Esophagus muscularis mucosa (tissue), 4 donors: ENCODE results near the gene MEIS3. TPM values are rescaled to one million over a fixed set of nuclear protein-coding genes. Genes with fewer than 3 reads are reported as not detected.
"Not testable (repeated sequence)": the region's sequence is repeated elsewhere in the genome, so short reads cannot be mapped to it uniquely, and the experiment has no call there.

Experiments used
- DNase-seq: peaks from one replicate; pipeline ENCODE4 v3.0.0-alpha.2; 2017; ENCODE audit errors: extremely low spot score
- H3K27ac ChIP-seq, 4 donors: fragments of 200-600 bp; sonication (generic); replicated peaks in 1 of 4; 1 replicate in 3 of 4; 2 replicates in 1 of 4; pipeline ENCODE4 v1.5.1; 2016 to 2019; ENCODE audit warnings: mild to moderate bottlenecking in 1 of 4
- H3K27me3 ChIP-seq, 4 donors: fragments of 200-600 bp; sonication (generic); one replicate each; pipeline versions ENCODE4 v1.5.1 to v1.6.0; 2016 to 2019
- H3K36me3 ChIP-seq, 4 donors: fragments of 200-600 bp; sonication (generic); one replicate each; pipeline ENCODE4 v1.5.1; 2016 to 2019
- H3K4me1 ChIP-seq, 4 donors: fragments of 200-600 bp; sonication (generic); one replicate each; pipeline ENCODE4 v1.5.1; 2016 to 2019
- H3K4me3 ChIP-seq, 4 donors: fragments of 200-600 bp; sonication (generic); 1 replicate in 2 of 4; 2 replicates in 2 of 4; pipeline ENCODE4 v1.5.1; 2016 to 2019; ENCODE audit warnings: mild to moderate bottlenecking in 4 of 4, moderate library complexity in 1 of 4
- H3K9me3 ChIP-seq, 4 donors: fragments of 200-600 bp; sonication (generic); 1 replicate in 3 of 4; 2 replicates in 1 of 4; pipeline ENCODE4 v1.5.1; 2016 to 2019
- CTCF ChIP-seq, 3 experiments: fragments of 200-600 bp in 2 of 3; fragments of 450-650 bp in 1 of 3; sonication (generic) in 2 of 3; IDR thresholded peaks; one replicate each; pipeline ENCODE4 v1.5.1; 2017 to 2019; ENCODE audit warnings: antibody characterized with exemption in 3 of 3, mild to moderate bottlenecking in 2 of 3, moderate library complexity in 1 of 3
- EP300 ChIP-seq: sonication (generic); formaldehyde crosslinking; IDR thresholded peaks from one replicate; pipeline ENCODE4 v1.6.1; 2017; ENCODE audit warnings: antibody characterized with exemption
- POLR2A ChIP-seq: fragments of 450-650 bp; IDR thresholded peaks from one replicate; pipeline ENCODE4 v1.6.1; 2017; ENCODE audit warnings: antibody characterized with exemption, moderate library complexity, mild to moderate bottlenecking, low read depth
- POLR2AphosphoS5 ChIP-seq, 2 donors: sonication (generic); formaldehyde crosslinking; IDR thresholded peaks; one replicate each; pipeline ENCODE4 v1.6.1; 2017; ENCODE audit warnings: antibody characterized with exemption in 2 of 2
- WGBS: methylation state at CpG from one replicate; pipeline ENCODE4 v1.1.5; 2018; 5-methylcytosine and 5-hydroxymethylcytosine counted together
- intact Hi-C: fragments of 100-400 bp; cut with DNase I; formaldehyde crosslinking; loops from one replicate; pipeline ENCODE4 v1.15.1; 2023
- total RNA-seq, 4 donors: library from RNA; depleted of rRNA; stranded (reverse); fragments of >200 nt; gene quantifications; one replicate each; pipeline versions ENCODE4 v1.1.0 to v1.2.1, GENCODE V29; 2016

Gene MEIS3
- total RNA-seq, 4 donors from 2014 or later: 22.8 to 33.2 (median 30.7) TPM

GRCh38 chr19:47383890-47384289 lies 35.4 kb downstream of the MEIS3 start:
- H3K4me3 ChIP-seq, H3K27me3 ChIP-seq, intact Hi-C loops, DNase-seq, H3K4me1 ChIP-seq, H3K9me3 ChIP-seq, H3K27ac ChIP-seq: not testable (repeated sequence)
- peak in 1 of 2 donors; percentile 3 for TF ChIP-seq POLR2AphosphoS5 (IDR thresholded peaks at IDR 0.05)
- 88% methylated on average over 5 of the region's 5 CpGs for WGBS
- peaks cover 26 to 38% (median 36%) of the 10 kb centered on the region in 4 donors for H3K36me3 ChIP-seq

- no peaks in the 10 kb centered on the region for H3K4me1 ChIP-seq
- H3K27ac ChIP-seq: no peak overlapping the region
- intact Hi-C loops: no loop called here
- H3K27me3 ChIP-seq: no peaks in the 10 kb centered on the region
- no peaks in the 10 kb centered on the region for H3K9me3 ChIP-seq
- DNase-seq: no peak
- TF ChIP-seq EP300: no peak
- no peak for TF ChIP-seq POLR2A
- TF ChIP-seq CTCF (IDR thresholded peaks at IDR 0.05): no peak
- no peak for TF ChIP-seq POLR2AphosphoS5 (IDR thresholded peaks at IDR 0.05)
- H3K4me3 ChIP-seq: no peak overlapping the region
- 76% methylated on average over 11 of the region's 11 CpGs for WGBS
- H3K36me3 ChIP-seq: peaks cover 43 to 58% (median 55%) of the 10 kb centered on the region in 4 donors
Measured at GRCh38 chr19:47381653-47382279, 37.6 kb downstream of the MEIS3 start.

GRCh38 chr19:47381121-47381520 lies 38.2 kb downstream of the MEIS3 start:
- no peaks in the 10 kb centered on the region for H3K4me1 ChIP-seq
- no peaks in the 10 kb centered on the region for H3K27me3 ChIP-seq
- no peaks in the 10 kb centered on the region for H3K9me3 ChIP-seq
- intact Hi-C loops: no loop called here
- no peak overlapping the region for H3K4me3 ChIP-seq
- no peak overlapping the region for H3K27ac ChIP-seq
- DNase-seq: no peak
- WGBS: 95% methylated on average over 11 of the region's 14 CpGs
- TF ChIP-seq POLR2AphosphoS5 (IDR thresholded peaks at IDR 0.05) (no peak), CTCF (IDR thresholded peaks at IDR 0.05) (no peak), POLR2A (no peak), EP300 (no peak)
- peaks cover 49 to 64% (median 61%) of the 10 kb centered on the region in 4 donors for H3K36me3 ChIP-seq

- Histone ChIP-seq H3K36me3 (peaks cover 55 to 70% (median 67%) of the 10 kb centered on the region in 4 donors), H3K9me3 (no peaks in the 10 kb centered on the region), H3K27ac (no peak overlapping the region), H3K4me3 (no peak overlapping the region), H3K27me3 (no peaks in the 10 kb centered on the region), H3K4me1 (no peaks in the 10 kb centered on the region)
- intact Hi-C loops: no loop called here
- no peak for DNase-seq
- WGBS: 86% methylated on average over 5 of the region's 6 CpGs
- TF ChIP-seq POLR2AphosphoS5 (IDR thresholded peaks at IDR 0.05) (no peak), EP300 (no peak), CTCF (IDR thresholded peaks at IDR 0.05) (no peak)
Measured at GRCh38 chr19:47380559-47380958, 38.8 kb downstream of the MEIS3 start.

- no peak overlapping the region for H3K4me3 ChIP-seq
- H3K27ac ChIP-seq: no peak overlapping the region
- peaks cover 66 to 81% (median 78%) of the 10 kb centered on the region in 4 donors for H3K36me3 ChIP-seq
- H3K9me3 ChIP-seq: no peaks in the 10 kb centered on the region
- DNase-seq: no peak
- intact Hi-C loops: no loop called here
- no peaks in the 10 kb centered on the region for H3K4me1 ChIP-seq
- WGBS: 93% methylated on average over 20 of the region's 23 CpGs
- H3K27me3 ChIP-seq: no peaks in the 10 kb centered on the region
- TF ChIP-seq EP300 (no peak), POLR2AphosphoS5 (IDR thresholded peaks at IDR 0.05) (no peak), POLR2A (no peak), CTCF (IDR thresholded peaks at IDR 0.05) (no peak)
Measured at GRCh38 chr19:47379381-47379938, 39.9 kb downstream of the MEIS3 start.
